Activated T-helper 9 cell treated with anti-CD3 and anti-CD28 coated beads, Interleukin-2, amount 50 U/mL, for 16 hours (primary cell): Measurements from ENCODE around the gene IKZF1.
A peak's percentile ranks its signal among the peaks of the same experiment; 100 is the strongest.

Experiments
- DNase-seq: peaks from one replicate; pipeline ENCODE4 v3.0.0-alpha.2; 2020; ENCODE audit warnings: low read depth

The IKZF1 gene

DNA sequence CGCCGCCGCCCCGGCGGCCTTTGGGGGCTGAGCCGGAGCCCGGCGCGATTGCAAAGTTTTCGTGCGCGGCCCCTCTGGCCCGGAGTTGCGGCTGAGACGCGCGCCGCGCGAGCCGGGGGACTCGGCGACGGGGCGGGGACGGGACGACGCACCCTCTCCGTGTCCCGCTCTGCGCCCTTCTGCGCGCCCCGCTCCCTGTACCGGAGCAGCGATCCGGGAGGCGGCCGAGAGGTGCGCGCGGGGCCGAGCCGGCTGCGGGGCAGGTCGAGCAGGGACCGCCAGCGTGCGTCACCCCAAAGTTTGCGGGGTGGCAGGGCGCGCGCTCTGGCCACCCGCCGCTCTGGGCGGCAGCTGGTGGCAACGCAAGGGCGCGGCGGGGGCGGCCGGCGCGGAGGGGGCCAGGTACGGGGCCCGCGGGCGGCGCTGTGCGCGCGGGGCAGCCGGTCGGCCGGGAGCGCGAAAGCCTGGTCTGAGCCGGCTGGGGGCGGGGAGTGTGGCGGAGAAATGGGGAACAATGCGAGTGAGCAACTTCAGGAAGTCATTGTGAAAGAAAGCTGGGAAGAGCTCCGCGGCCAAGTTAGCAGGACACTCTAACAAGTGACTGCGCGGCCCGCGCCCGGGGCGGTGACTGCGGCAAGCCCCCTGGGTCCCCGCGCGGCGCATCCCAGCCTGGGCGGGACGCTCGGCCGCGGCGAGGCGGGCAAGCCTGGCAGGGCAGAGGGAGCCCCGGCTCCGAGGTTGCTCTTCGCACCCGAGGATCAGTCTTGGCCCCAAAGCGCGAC lies at the start of gene IKZF1:
Gene IKZF1, plus strand, starts transcription at position 588 of the 782 bp plus-strand sequence. CDS start 14,346 bp downstream, outside the sequence.
- no peak for DNase-seq

DNA sequence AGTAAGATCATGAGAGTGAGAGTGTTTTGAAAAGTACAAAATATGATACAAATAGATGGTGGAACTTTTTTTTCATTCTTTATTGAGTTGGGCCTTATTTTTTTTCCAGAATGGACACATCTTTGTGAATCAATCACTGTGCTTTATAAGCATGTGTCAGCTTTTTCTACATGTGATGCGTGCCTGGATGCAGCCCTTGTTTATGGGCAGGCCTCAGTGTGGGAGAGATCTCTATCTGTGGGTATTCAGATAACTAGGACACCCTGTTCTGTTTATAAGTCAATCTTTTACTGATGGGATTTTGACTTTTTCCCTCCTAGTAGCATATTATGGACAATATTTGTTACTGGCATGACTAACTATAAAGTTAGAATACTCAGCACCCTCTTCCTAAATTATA lies 42.9 kb upstream of the IKZF1 start:
- DNase-seq, result no peak

DNA sequence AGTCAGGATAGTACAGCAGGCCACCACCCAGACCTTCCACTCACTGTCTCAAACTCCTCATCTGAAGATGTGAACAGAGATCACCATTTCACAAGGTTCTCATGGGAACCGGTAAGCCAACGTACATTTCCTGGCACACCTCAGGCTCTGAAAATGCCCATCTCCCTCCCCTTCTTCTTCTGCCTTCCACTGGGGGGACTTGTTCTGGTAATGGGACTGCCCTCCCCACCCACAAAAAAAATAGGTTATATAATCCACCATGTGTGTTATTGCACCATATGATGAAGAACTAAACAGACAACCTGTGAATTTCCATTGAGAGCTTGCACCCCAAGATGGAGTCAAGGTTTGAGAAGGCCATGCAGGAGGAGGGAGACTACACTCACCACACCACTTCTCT lies 42.1 kb upstream of the IKZF1 start:
- DNase-seq, result no peak

DNA sequence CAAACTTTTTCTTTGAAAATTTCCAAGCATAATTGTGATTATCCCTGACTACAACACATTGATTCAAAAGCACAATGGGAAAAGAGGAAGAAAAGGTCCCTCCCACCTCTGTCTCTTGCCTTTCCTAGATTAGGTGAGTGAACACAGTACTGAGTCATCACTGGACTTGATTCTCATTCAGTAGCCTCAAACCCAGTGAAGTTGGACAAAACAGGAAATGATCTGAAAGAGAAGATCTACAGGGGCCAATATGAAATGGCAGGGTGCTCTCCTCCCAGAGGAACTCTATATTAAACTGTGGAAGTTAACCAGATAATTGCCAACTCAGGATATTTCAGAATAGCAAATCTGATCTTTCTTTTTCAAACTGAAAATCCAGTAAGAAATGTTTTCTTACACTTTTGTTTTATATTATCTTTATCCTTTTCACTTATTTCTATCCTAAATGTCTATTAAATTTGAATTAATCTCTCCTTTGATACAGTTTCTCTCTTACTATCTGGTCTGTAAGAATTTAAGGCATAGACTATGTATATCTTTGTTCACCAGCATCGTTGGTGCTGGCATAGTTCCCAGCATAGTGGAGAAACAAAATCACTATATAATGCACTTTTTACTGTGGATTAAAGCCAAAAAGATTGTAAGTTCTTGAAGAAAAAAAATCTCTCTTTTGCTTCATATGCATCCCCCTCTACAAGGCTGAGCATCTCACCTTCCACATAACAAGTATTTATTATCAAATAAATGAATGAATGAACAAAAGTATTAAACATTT lies 41.4 kb upstream of the IKZF1 start:
- DNase-seq, result no peak

DNA sequence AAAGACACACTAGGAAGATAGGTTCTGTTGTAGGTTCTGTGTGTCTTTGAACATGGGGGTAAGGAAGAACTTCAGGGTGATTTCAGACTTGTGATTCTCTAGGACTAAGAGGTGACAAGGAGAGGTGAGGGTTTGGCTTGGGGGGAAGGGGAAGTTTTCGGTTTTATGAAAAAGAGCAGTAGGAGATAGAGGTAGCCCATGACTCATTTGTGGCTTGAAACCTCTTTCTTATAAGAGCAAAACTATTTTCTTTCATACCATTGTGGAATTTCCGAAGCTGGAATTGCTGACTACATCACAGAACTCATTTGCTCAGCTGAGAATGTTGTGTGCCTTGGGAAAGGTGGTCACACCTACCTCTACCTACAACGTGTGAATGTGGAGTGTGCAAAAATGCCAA lies 39.6 kb upstream of the IKZF1 start:
- DNase-seq, result no peak

DNA sequence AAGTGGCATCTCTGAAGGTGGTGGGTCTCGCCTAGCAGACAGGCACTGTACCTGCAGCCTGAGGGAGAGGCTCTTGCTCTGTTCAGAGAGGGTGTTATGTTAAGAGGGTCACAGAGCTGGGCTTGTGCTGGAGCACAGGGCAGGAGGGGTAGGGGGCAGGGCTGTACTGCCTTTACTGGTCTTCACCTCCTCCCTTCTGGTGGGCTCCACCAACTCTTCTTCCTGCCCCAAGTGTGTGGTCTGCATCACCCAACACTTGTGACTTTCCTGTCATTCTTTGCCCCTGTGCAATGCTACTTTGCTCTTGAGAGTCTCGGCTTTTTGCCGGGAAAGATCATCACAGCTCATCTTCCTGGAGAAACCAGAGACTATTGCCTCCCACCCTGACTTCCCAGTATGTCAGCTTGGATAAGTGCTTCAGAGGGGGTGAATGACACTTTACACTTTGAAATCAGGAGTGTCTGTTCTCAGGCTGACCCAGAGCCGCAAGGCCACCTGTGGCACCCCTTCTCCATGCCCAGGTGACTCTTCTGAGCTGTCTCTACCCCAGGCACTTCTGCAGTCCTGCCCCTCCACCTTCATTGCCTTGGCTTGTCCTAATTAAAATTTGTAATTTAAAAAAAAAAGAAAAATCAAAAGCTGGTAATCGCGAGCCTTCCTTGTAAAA lies 38.4 kb upstream of the IKZF1 start:
- no peak for DNase-seq

DNA sequence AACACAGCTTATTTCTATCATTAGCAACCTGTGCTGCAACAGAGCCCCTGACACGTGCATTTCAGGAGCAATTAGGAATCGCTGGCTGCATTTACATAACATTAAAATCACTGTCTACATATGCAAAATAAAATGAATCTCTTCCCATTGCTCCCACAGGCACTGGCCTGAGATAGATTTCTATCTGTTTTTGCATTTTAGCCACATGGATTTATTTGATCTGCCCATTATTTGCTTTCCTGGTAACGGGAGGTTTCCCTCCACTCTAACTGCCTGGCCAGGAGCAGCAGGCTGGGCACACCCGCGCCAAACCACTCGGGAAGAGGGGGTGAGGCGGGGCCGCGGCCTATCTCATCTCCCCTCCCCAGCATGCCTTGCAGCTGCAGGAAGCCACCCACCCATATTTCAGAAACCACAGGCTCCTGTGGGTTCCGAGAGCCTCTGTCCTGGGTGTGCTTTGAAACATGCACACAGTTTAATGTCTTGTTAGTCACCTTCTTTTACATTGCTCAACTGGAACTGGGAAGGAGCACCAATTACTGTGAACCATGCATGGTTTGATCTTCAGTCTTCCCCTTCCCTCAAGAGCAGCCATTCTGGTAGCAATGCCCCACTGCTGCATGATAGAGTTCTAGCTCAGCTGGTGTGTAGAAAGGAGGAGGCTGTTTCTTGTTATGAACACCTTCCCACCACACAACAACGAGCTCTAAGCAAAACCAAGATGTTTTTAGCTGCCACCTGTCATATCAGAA lies 37.7 kb upstream of the IKZF1 start:
- DNase-seq, result peak; percentile 70

DNA sequence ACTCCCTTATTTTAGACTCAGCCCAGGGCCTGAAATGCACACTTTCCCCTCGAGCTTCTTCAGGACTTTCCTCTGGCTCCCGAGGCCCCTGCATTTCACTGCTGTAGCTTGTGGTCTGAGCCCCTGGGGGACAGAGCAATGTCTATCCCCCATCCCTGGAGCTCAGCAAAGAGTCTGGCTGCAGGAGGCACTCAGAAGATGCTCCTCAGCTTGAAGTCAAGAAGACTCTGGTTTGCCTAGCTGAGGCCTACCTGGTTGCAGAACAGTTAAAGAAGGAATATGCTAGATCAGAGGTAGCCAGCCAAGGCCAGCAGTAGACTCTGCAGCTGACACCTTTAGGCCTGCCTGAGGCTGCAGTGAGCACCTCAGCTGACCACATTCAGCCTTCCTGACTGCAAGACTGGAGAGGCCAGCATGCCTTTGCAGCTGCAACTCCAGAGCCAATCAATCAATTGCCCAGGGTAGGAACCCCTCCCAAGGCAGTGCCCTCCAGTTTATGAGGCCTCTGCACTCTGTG lies 36.9 kb upstream of the IKZF1 start:
- DNase-seq, result no peak

DNA sequence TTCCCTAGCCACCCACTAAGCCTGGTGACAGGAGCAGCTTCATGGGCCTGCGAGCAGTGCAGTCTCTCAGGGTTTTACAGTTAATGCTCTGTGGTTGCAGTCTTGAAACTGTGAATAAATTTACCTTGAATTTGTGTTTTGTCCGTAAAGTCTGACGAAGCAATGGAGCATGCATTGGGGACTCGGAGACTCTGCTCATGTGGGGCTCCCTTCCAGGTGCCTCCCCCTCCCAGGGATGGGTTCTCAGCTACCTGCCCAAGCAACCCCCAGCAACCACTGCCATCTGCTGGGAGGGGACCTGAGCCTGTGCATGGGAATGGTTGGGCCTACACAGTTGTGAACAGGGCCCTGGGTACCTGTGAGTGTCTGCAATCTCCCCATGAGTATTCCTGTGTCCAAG lies 36.3 kb upstream of the IKZF1 start:
- no peak for DNase-seq

DNA sequence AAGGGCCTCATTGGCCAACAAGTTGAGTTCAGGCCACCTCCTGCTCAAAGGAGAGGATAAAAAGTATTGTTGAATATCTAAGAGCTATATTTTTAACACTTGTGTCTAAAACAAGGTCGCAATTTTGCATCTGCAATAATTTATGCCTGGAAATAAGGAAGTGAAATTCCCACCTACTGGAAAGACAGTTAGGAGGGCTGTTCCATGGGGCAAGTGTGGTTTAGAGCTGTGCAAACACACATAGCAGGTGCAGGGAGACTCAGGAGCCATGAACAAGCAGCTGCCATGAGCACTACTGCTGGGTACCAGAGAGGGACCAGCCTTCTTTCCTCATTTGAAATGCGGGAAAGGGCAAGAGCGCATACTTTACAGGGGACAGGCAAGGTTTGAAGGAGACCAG lies 35.5 kb upstream of the IKZF1 start:
- DNase-seq, result no peak

DNA sequence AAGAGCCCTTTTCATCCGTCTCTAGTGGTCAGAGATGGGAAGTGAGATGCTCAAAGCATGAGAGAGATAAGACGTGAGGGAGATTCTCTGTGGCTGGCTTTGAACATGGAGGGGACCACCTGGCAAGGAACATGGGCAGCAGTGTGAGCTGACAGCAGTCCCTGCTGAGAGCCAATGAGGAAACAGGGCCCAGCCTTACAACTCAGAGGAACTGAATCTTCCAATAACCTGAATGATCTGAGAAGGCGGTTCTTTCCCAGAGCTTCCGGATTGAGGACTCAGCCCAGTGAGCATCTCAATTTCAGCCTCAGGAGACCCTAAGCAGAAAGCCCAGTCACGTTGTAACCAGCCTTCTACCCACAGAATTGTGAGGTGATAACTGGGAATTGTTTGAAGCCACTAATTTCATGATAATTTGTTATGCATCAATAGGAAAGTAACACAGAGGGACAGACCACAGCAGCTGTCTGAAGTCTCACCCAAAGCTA lies 33.9 kb upstream of the IKZF1 start:
- no peak for DNase-seq

DNA sequence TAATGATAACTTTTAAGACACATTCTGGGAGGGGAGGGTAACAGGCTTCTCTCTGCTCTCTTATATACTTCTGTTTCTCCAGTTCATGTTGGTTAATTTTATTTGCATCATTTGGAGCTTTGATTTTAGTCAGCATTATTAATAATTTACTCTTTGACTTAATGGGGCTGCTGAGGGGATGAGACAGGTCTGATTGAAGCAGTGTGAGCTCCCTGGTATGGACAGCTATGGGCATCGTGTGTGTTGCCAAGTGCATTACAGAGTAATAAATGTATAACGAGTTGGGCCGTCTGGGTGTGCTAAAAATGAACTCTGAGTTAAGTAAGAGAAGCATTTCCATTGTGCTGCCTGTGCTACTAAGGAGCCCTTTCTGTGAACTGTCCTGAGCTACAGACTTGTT lies 31.7 kb upstream of the IKZF1 start:
- DNase-seq, result no peak

DNA sequence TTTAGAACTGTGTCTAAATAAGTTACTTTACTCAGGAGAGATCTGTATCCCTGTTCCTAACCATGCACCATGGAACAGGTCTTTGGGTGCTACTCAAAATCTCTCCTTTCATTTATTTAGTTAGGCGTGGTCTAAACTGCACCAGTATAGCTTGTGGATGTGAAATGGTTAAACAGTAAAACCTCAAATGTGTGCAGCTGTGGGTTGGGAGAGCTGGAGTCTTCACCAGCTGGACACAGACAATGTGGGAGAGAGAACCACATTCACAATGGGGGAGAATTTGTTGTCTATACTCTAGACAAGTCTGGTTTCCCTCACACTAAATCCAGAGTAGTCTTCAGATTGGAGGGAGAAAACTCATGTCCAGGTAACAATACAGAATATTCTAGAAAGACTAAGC lies 31.2 kb upstream of the IKZF1 start:
- DNase-seq, result no peak

DNA sequence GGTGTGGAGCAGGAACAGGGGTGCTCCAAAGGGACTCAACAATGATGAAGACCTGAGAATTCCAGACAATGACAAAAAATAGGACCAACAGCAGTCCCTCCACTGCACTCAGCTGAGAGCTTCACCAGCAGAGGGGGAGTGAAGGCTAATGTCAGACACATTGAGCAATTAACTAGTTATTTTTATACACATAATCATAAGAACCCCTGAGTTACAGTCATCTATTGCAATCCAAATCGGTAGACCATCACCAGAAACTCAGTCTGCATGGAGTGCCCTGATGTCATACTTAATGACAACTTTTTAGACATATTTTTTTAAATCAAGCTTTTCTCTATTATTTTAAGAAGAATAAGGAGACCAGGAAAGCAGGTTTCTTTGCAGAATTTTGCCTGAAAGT lies 30.6 kb upstream of the IKZF1 start:
- DNase-seq, result no peak

DNA sequence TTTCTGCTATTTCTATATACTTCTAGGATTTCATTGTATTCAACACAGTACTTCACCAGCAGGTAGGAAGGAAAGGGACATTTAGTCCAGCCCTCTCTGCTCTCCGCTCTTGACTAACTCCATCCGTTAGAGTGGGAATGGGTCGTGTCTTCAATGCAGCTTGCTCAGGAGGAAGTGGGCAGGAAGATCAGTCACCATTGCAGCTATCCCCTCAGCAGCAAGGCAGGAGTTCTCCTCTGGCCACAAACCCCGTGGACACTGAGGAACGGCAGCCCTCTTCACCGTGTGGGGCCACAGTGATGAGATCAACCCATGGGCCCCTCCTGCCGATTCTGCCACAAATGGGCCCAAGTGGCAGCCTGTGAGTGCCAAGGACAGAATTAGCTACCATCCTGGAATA lies 30.2 kb upstream of the IKZF1 start:
- no peak for DNase-seq

DNA sequence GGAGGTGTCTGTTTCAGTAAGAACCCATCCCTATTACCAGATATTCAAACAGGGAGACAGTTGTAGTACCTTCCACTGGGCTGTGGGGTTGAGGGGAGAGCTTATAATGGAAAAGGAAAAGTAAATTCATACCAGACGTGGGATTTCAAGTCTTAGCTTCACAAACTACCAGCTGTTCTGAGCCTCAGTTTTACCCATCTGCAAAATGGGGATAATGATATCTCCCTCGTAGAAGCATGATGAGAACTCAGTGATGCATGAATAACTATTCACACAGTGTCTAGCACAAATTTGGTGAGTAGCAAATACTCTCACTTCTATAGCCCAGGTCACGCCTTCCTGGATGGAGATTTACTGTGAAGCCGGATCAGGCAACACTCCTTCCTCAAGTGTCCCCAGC lies 29.1 kb upstream of the IKZF1 start:
- no peak for DNase-seq

DNA sequence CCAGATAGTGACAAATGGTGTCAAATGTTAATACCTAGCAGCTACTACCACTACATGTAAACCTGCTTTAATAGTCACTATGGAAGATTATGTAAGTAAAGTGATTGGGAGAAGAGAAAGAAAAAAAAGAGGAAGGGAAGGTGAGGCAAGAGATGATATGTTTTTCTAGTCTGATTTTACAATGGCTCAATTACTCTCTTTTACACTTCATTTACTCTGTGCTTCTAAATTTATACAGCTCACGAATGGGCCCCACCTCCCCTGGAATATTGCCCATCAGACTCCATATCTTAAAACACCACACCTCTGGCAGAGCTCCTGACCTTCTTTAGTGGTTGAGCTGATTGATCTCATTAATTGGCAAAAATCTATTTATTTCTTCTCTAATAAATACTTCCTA lies 28.0 kb upstream of the IKZF1 start:
- no peak for DNase-seq

DNA sequence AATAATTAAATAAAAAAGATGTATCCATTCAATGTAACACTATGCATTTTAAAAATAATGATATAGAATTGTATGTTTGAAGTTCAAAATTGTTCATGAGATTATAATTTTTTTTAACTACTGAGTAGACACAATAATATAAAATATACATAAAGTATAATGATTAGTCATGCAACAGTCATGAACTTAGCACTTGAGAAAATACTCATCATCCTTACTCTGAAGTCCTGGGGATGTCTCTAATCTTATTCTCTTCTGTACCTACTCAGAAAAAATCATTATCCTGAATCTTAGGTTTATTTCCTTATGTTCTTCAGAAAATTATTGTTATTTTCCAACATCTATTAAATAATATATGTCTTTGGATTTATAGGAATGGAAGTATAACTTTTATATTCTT lies 26.4 kb upstream of the IKZF1 start:
- no peak for DNase-seq

DNA sequence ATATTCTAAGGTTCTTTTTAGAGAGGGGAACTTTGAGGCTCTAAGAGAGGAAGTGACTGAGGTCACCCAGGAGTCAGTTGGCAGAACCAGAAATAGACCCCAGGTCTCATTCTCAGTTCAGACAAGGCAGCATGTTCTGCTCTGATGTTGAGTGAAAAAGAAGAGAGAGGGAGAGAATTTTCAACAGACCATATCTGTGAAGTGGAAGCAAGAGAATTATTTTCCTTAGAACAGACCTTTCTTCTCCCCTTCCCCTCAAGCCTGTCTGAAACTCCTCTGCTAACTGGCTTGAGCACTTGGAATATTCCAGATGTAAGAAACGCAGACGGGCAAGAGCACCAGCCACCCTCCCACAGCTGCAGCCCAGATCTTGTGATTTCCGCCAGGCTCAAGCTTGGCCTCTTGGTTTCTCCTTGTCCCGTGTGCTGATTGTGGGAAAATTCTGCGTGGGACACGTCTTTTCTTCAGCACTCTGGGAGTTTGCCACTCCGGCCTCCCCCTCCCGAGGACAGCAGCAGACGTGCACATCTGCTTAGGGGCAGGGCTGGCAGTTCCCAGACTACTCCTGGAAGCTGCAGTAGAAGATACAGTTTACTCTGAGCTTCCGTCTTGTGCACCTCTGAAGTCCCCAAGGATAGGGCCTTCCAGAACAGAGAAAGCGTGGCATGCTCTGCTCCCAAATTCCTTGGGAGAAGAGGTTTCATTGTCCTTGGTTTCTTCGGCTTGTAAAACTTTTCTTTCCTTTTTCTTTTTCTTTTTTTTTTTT lies 22.7 kb upstream of the IKZF1 start:
- DNase-seq, result no peak

DNA sequence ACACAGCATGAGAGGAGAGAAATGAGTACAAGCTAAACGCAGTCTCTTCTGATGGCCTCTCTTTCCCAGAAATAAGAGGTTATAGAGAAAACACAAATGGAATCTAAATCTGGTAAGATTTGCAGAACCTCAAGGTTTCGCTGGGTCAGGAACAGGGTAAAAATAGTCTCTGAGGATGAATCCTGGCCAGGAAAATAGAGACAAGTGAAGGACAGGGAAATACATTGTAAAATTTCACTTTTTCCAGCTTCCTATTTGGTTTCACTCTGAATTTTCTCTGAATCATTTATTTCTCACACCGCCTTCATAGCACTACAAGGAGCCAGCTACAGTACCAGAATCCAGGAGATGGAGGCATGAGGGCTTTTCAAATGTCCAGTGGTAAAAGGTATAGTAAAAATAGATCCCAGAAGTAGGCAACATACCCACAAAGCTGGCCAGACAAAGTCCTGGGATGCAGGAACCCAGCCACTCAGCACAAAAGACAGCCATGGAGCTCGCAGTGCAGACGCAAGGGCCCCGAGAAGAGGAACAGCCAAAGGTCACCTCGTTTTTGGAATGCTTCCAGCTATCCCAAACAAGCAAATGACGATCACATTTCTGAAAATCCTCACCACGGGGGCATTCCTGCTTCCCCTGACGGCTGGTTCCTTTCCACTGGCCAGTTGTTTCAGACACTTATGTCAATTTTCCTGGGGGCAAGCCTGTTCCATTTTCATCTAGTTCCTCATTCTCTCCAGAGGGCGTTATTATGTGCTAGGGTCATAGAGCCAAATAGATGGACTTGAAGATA lies 21.5 kb upstream of the IKZF1 start:
- DNase-seq, result no peak
